NCI-H1105 (cell line): ENCODE results near the gene GDPD3.
A peak's percentile ranks its signal among the peaks of the same experiment; 100 is the strongest.

Experiments used
- DNase-seq: peaks from one replicate; lab custom pipeline; 2025; lab: John Stamatoyannopoulos, UW

GDPD3 gene

GRCh38 chr16:30078744-30079143 lies 34.6 kb downstream of the GDPD3 start:
- DNase-seq = no peak

- DNase-seq = no peak
Measured at GRCh38 chr16:30077656-30078055, 35.7 kb downstream of the GDPD3 start.

GRCh38 chr16:30076276-30076791 lies 37.0 kb downstream of the GDPD3 start:
- DNase-seq = no peak

- DNase-seq = peak; percentile 77
Measured at GRCh38 chr16:30075503-30076275, 37.6 kb downstream of the GDPD3 start, which contains the start of gene PPP4C. Gene PPP4C, plus strand, starts transcription at chr16:30075994. Its CDS starts 384 bp downstream, at chr16:30076378.

- DNase-seq = no peak
Measured at GRCh38 chr16:30070490-30070889, 42.8 kb downstream of the GDPD3 start.

GRCh38 chr16:30069611-30070462 lies 43.5 kb downstream of the GDPD3 start:
- DNase-seq = no peak

GRCh38 chr16:30068750-30069610 lies 44.4 kb downstream of the GDPD3 start:
- DNase-seq = no peak

GRCh38 chr16:30068333-30068732 lies 45.0 kb downstream of the GDPD3 start:
- DNase-seq = no peak

GRCh38 chr16:30067584-30067916 lies 45.8 kb downstream of the GDPD3 start:
- no peak for DNase-seq

- DNase-seq = no peak
Measured at GRCh38 chr16:30066761-30067583, 46.4 kb downstream of the GDPD3 start.

- no peak for DNase-seq
Measured at GRCh38 chr16:30065943-30066760, 47.2 kb downstream of the GDPD3 start.

GRCh38 chr16:30065102-30065942 lies 48.0 kb downstream of the GDPD3 start, which contains the start of gene ALDOA:
Gene ALDOA, plus strand, starts transcription at chr16:30065760. Its CDS starts 1,138 bp downstream, at chr16:30066898.
- peak; percentile 97 for DNase-seq

GRCh38 chr16:30064729-30065101 lies 48.6 kb downstream of the GDPD3 start:
- DNase-seq = no peak

- peak; percentile 58 for DNase-seq
Measured at GRCh38 chr16:30063893-30064728, 49.2 kb downstream of the GDPD3 start.

- no peak for DNase-seq
Measured at GRCh38 chr16:30063278-30063892, 50.0 kb downstream of the GDPD3 start.

GRCh38 chr16:30060836-30061554 lies 52.3 kb downstream of the GDPD3 start:
- DNase-seq = no peak

- DNase-seq = no peak
Measured at GRCh38 chr16:30060346-30060745, 53.0 kb downstream of the GDPD3 start.
